AG04449 (cell line): Measurements from ENCODE around the gene GXYLT2.

Source experiments
- CTCF ChIA-PET: fragments of 350-600 bp; formaldehyde crosslinking; extraction: SDS; loops from one replicate; lab custom pipeline; 2021; ENCODE audit warnings: antibody characterized with exemption; lab: Yijun Ruan, JAX
- POLR2A ChIA-PET: fragments of 400-600, 350-600 bp; formaldehyde crosslinking; extraction: SDS; loops from one replicate; lab custom pipeline; 2020; ENCODE audit warnings: antibody characterized with exemption, inconsistent platforms; lab: Yijun Ruan, JAX
- DNase-seq: peaks from one replicate; pipeline ENCODE4 v3.0.0-alpha.2; 2010; ENCODE audit warnings: low read depth, low spot score
- H3K4me3 ChIP-seq: 2 replicates; pipeline ENCODE4 v1.5.1; 2011; ENCODE audit warnings: low read depth, mild to moderate bottlenecking, control low read depth, low read length
- TF ChIP-seq, protein P1 (sequence below): IDR thresholded peaks from one replicate; pipeline ENCODE4 v1.5.1; 2011; ENCODE audit warnings: mild to moderate bottlenecking, moderate library complexity, low read length, control low read depth, inconsistent platforms; ENCODE audit not compliant: insufficient read depth; ENCODE audit errors: missing control alignments

GXYLT2 gene

DNA sequence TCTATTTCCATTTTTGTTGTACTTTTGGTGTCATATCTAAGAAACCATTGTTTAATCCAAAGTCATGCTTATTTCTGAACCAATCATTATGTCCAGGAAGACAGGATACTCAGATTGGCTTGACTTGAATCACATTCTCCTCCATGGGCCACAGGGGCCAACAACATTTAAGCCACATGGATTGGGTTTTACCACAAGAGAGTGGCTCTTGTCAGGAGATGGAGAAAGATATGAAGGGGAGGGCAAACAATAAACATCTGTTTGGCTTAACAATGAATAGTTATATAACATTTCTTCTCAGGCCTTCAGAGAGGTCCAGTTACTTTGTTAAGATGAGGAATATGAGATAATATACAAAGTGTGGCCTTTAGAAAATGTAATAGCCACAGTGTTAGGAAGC, 44.6 kb downstream of the GXYLT2 start:
- H3K4me3 ChIP-seq: no peak overlapping the region
- DNase-seq: no peak
- CTCF ChIA-PET: no interaction called here
- POLR2A ChIA-PET: no interaction called here
- TF ChIP-seq, protein P1, sequence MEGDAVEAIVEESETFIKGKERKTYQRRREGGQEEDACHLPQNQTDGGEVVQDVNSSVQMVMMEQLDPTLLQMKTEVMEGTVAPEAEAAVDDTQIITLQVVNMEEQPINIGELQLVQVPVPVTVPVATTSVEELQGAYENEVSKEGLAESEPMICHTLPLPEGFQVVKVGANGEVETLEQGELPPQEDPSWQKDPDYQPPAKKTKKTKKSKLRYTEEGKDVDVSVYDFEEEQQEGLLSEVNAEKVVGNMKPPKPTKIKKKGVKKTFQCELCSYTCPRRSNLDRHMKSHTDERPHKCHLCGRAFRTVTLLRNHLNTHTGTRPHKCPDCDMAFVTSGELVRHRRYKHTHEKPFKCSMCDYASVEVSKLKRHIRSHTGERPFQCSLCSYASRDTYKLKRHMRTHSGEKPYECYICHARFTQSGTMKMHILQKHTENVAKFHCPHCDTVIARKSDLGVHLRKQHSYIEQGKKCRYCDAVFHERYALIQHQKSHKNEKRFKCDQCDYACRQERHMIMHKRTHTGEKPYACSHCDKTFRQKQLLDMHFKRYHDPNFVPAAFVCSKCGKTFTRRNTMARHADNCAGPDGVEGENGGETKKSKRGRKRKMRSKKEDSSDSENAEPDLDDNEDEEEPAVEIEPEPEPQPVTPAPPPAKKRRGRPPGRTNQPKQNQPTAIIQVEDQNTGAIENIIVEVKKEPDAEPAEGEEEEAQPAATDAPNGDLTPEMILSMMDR: no peak

DNA sequence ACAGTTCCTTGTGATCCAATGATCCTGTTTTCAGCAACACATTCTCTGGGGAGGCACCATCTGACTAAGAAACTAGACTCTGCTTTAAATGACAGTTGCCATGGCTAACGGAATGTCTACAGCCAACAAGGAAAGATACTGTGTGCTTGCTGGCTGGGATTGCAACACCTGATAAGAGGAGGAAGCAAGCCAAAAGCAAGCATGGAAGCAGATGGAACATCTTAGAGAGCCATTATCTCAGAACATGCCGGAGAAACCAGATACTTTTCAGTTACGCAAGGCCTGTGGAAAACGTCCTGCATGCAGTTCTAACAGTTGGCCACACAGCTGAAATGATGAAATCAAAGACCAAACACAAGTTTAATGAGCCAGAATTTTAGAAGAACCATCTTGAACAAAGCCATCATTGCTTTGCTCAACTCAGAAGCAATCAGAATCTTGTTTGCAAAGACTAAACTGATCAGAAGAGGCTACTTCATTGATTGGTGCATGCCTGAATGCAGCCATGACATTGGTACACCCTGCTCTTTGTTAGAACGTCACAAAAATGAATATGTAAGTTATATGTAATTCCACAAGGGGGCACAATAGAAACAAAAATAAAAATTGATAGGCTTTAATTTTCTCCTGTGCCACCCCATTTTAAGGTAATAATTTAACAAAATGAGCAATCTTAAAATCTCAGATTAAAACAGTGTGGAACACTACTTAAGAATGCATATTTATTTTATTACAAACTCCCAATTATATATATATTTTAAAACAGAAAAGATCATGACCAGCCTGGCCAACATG, 50.8 kb downstream of the GXYLT2 start:
- POLR2A ChIA-PET: no interaction called here
- DNase-seq: peak; percentile 91
- TF ChIP-seq, protein P1: peak; percentile 44
- no peak overlapping the region for H3K4me3 ChIP-seq
- CTCF ChIA-PET: interaction anchor here (0.7 to 6.3 kb wide), 18 partner anchors 9 to 157 kb away, joined by 3 to 48 read pairs (median 4); no protein-coding TSS in a partner anchor

DNA sequence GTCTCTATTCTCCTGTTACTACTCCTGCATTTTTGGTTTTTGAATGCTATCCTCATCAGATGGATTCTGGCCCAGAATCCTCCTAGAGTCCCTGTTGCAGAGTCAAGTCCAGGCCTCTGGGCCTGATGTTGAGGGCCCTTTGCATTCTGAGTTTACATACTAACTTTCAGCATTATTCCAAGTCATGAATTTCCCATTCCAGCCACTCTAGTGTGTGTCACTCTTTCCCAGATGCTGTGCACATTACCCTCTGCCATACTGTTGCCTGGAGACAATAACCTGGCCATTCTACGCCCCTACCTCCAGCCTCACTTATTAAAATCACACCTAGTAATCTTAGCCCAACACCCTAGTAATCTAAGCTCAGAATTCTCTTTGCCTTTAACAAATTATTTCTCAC, 53.4 kb downstream of the GXYLT2 start:
- H3K4me3 ChIP-seq: no peak overlapping the region
- CTCF ChIA-PET: interaction anchor here (1.3 to 6.3 kb wide), 4 partner anchors 8 to 145 kb away, joined by 3 to 48 read pairs (median 21); no protein-coding TSS in a partner anchor
- POLR2A ChIA-PET: no interaction called here
- DNase-seq: no peak
- TF ChIP-seq, protein P1: no peak

DNA sequence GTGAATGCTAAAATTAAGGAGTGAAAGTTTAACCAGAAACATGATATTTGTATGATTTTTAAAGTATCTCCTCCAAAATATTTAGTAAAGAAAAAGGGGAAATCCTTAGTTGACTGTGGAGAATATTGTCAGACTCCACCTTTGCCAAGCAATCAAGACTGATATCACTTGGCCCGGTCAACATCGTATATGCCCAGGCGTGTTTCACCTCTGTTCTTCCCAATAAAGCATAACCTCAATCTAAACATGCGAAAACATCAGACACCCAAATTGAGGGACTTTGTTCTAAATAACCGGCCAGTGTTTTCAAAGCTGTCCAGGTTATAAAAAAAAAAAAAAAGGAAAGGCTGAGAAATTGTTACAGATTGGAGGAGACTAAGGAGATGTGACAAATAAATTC, 54.6 kb downstream of the GXYLT2 start:
- H3K4me3 ChIP-seq: no peak overlapping the region
- no peak for DNase-seq
- POLR2A ChIA-PET: no interaction called here
- TF ChIP-seq, protein P1: no peak
- CTCF ChIA-PET: interaction anchor here (0.7 to 6.3 kb wide), 3 partner anchors 114 to 144 kb away, joined by 3 to 48 read pairs (median 37); no protein-coding TSS in a partner anchor

DNA sequence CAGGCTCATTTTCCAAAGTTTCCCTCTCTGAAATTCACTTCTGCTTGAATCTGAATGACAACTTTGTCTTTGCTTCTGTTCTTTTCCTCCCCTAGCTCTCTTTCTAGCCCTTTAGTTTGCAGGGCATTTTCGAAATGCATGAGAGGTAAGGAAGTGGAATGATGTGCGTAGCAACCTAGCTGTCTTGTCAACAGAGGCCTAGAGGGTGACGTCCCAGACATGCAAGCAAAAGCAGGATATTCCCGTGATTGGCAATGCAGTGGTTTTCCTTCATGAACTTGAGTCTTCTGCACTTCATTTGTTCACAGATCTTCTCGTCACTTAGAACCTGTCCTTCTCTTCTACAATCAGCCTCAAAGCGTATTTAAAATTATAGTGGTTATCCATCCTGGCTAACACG, 56.9 kb downstream of the GXYLT2 start:
- ChIA-PET CTCF (interaction anchor here (1.0 to 1.5 kb wide), 2 partner anchors 111 to 132 kb away, joined by 3 read pairs; no protein-coding TSS in a partner anchor), POLR2A (no interaction called here)
- DNase-seq: no peak
- no peak overlapping the region for H3K4me3 ChIP-seq
- TF ChIP-seq, protein P1: no peak

DNA sequence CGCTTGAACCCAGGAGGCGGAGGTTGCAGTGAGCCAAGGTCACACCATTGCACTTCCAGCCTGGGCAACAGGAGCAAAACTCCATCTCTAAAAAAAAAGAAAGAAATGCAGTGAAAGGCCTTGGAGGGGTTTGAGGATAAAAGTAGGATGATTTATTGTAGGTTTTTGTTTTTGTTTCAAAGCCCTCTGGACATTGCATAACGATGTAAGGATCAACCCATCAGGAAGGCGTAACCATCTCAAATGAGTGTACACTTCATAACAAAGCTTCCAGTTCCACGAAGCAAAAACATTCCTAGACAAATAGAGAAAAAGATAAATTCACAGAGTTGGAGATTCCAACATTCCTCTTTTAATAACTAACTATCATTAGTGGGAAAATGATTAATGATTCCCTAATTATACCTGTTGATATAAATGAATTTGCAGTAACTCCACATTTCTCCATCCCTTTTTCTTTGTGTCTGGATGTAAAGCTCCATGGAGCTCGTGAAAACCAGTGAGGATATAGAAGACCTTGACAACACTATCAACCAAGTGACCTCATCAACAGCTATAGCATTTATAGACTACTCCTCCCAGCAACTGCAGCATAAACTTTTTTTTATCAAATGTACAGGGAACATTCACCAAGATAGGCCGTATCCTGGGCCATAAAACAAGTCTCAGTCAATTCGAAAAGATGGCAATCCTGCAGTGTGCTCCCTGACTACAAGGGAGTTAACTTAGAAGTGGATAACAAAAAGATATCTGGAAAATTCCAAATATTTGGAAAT, 60.1 kb downstream of the GXYLT2 start:
- ChIA-PET CTCF (interaction anchor here (1.2 to 2.4 kb wide), 3 partner anchors 7 to 107 kb away, joined by 3 to 13 read pairs (median 3); no protein-coding TSS in a partner anchor), POLR2A (no interaction called here)
- no peak overlapping the region for H3K4me3 ChIP-seq
- no peak for DNase-seq
- TF ChIP-seq, protein P1: no peak
